NCI-H2081 treated with DMSO at 0.1 percent for 48 hours (cell line): ENCODE data around the gene ROBO4.

ENCODE experiments used
- DNase-seq: peaks from one replicate; lab custom pipeline; 2025; lab: John Stamatoyannopoulos, UW

The ROBO4 gene

DNA sequence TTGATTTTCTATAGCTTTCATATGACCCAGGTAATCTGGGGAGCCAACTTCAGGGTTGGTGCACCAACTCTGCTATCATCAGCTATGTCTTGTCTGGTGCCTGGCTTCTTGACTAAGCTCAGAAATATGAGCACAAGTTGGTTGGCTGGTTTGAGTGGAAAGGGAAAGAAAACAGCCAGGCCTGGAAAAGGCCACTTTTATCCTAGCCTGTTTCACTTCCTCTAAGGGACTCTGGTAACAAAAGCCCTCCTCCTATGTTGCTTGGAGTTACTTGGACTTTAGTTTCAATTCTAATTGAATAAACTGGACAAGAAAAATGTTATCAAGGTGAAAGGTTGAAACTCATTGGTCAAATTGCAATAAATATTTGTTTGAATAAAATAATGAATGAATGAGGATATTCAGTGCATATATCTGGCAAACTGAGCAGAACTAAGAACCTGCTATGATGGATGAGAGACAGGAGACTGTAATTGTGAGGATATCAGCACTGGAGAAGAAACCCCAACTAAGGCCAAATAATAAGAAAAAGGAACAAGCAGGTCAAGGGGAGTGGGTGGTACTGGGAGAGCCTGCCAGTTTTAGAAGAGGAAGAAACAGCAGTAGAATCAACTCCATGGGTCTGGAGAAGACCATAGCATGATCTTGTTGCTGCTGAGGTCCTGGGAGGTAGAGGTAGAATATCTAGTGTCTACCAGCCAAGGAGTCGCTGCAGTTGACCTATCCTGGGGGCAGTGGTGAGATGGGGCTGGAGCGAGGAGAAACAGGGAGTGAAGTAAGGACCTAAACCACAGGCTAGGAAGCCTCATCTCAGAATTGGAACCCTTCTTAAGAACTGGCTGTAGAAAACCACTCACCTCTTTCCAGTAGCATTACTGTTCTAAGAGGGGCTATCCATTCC lies 8.2 kb downstream of the ROBO4 start:
- no peak for DNase-seq

DNA sequence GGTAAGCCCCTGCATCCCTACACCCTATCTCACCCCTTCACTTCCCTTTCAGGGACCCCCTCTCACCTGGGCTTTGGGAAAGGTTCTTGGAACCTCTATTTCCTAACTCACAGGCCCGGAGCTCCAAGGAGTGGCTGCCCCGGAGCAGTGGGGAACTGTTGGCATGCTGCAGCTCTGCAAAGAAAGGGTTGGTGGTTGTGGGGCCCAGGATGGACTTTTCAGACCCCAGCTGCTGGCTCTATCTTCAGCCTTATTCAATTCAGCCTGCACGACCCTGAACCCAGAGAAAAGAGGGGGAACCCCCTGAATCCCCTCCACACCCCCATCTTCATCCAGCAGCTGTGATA lies 10.0 kb downstream of the ROBO4 start:
- DNase-seq: no peak

DNA sequence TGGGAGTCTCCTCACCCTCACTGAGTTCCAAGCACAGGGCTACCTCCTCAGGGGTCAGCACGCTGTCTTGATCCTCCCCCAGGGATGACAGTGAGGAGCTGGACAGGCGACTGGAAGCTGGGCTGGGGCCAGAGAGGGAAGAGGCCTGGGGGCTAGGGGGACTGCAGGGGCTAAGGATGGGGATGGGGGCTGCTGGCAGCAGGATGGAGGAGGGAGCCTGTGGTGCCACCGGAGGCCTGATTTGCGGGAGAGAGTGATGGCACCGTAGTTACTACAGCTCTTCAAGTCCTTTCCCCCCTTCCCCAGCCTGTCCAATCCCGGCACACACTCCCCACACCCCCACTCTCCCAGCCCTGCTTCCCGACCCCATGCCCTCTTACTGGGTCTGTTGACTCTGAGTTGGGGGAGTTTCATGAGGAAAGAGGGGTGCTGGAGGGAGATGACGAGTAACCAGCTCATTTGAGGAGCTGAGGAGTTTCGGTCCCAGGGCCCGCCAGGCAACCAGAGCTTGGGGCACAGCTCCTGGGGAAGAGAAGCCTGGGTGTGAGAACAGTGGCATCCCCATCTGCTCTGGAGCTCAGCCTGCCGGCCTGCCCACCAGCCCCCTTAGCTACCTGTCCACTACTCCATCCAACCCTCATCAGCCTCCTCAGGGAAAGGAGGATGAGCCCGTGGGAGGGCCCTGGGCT lies 10.5 kb downstream of the ROBO4 start:
- no peak for DNase-seq

DNA sequence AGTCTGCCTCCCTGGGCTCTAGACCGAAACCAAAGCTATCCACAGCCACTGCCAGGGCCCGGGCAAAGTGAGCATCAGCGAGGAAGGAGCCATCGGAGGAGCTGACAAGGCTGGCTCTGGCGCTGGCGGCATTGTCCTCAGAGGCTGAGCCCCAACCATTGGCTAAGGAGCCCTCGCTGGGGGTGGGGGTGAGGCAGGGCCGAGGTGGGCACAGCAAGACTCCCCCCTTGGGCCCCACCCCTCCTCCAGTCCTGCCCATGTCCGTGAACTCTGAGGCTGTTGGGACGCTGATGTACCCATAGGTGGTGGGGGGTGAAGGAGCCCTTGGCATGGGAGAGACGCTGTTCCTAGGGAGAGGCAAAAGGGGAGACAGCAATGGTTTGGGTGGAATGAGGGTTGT lies 11.2 kb downstream of the ROBO4 start:
- no peak for DNase-seq

DNA sequence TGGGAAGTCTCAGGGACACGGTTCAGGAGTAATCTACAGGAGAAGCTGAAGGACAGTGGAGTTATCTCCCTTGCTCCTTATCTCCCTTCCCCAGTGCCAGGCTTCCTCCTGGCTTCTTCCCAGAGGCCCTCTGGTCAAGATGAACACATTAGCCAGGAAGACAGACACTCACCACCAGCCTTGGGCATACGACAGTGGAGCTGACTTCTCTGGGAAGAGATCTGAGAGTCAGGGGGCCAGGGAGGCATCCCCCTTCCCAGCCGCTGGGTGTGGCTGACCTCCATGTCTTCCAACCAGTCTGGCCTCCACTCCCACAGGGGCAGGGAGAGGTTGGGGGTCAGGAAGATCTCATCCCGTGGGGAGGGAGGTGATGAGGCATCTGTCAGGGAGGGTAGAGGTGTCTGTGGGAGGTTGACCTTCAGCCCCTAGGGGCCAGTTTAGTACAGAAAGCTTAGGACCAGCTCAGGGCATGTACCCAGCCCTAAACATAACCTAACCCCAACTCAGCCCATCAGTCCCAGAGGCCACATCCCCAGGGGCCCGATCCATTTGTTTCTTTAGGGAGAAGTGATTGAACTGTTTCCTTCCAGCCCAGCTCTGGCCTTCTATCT lies 12.7 kb downstream of the ROBO4 start:
- DNase-seq: no peak

DNA sequence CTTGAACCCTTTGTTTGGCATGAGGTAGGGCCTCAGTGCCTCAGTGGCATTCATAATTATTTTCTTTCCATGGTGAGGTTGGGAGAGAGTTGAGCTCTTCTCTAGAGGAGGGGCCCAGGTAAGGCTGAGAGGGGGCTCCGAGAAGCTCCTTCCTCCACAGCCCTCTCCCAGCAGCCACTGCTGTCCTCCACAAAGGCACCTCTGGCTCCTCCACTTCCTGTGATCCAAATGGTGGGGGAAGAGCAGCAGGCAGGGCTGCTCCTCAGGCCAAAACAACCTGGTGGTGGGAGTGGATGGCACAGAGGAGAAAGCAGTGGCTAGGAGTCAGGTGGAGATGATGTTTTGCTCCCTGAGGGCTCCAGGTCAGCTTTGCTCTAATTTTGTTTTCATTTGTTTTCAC lies 13.3 kb downstream of the ROBO4 start:
- no peak for DNase-seq

DNA sequence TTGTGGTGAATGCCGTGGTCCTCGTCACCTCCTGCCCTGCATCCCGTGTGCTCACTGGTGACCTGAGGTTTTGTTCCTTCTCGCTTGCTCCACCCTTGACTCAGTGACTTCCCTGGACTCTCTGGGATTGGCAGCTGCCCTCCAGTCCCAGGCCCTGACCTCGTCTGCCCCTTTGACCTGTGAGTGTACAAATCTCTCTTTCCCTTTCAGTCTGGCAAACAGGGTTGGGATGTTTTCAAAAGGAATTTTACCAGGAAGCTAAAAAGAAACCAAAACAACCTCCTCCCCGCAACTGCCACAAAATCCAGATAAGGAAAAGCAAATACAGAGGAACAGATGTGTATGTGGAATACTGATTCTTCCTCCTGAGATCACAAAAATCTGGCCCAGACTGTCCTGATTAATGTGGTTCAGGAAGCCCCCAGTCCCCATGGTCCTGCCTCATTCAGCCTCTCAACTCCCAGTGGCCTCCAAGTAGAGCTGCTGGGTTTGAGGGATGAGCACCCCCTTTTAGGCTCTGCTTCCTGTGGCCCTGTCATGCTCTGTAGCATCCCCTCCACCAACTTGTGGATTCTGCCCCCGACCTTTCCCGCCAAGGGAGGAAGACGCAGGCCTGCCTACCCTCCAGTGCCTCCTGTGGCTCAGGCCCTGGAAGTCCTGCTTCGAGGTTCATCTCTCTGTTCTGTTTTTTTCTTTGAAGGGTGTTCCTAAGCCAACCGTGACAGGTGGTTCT lies 15.2 kb downstream of the ROBO4 start:
- DNase-seq: no peak

DNA sequence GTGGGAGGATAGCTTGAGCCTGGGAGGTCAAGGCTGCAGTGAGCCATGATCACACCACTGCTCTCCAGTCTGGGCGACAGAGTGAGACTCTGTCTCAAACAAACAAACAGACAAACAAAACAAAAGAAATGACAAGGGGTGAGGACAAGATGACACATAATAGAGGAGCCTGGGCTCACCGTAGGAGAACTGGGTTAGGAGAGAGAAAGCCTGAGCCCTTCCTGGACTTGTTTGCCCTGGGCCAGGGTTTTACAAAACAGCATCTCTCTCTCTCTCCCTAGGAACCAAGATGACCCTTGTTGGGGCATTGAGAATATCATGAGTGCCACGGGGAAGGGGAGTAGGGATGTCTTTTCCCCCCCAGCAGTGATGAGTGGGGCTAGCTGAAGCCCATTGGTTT lies 16.7 kb downstream of the ROBO4 start:
- no peak for DNase-seq

DNA sequence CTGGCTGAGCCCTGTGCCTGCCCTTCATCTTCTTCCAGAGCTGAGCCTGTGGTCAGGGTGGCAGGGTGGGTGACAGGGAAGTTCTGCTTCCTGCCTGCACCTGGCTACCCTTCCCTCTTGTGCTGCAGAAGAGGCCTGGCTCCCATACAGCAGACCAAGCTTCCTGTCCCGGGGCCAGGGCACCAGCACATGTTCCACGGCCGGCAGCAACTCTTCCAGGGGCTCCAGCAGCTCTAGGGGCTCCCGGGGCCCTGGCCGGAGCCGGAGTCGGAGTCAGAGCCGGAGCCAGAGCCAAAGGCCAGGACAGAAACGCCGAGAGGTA lies 17.4 kb downstream of the ROBO4 start:
- DNase-seq: no peak

DNA sequence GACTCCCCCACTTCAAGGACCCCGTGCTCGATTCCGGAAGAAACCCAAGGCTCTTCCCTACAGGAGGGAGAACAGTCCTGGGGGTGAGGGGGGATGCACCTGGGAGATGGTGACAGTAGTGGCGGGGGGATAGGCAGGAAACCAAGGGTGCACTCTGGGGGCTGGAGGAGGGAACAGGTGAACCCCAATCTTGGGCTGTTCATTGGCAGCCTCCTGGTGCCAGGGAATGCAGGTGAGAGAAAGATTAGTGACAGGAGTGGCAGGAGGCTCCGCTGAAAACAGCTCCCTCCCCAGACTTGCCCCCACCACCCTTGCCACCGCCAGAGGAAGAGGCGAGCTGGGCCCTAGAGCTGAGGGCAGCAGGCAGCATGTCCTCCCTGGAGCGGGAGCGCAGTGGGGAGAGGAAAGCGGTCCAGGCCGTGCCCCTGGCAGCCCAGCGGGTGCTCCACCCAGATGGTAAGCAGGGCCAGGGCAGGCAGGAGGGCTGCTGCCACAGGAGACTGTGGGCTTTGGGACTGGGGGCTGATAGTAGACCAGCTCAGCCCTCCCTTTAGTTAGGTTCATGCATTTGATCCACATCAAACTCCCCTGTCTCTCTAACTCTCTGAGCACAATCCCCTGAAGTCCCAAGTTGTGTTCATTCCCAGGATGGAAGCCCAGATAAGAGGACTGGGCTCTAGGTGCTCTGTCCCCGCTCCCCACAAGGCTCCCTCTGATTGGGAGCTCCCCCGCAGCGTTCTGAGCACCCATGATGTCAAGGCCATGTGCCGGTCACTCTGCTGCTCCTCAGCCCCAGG lies 18.0 kb downstream of the ROBO4 start:
- no peak for DNase-seq

DNA sequence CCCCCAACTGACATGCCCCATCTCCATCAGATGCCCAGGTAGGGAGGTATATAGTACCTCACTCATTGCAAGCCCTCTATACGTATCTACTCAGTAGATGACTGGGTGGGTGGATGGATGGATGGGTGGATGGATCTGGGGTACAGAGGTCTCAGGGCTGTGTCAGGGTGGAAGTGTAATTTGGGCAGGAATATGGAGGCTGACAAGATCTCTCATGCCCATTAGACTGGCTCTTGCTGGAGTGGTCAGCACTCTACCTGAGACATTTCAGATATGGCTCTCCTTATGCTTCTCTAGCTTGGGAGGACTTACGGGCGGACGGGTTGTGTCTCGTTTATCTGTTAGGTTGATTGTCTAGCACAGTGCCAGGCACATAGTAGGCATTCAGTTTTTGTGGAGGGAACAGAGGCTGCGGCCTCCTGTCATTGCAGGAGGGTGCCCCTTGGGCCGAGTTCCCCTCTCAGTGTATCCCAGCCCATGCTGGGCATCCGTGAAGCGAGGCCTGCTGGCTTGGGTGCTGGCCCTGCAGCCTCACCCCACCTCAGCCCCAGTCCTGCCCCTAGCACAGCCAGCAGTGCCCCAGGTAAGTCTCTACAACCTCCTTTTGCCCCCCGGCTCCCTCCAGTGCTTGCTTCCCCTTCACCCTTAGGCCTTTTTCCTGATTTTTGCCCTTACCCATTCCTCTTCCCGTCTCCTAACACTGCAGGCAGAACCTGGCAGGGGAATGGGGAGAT lies 18.7 kb downstream of the ROBO4 start:
- no peak for DNase-seq

DNA sequence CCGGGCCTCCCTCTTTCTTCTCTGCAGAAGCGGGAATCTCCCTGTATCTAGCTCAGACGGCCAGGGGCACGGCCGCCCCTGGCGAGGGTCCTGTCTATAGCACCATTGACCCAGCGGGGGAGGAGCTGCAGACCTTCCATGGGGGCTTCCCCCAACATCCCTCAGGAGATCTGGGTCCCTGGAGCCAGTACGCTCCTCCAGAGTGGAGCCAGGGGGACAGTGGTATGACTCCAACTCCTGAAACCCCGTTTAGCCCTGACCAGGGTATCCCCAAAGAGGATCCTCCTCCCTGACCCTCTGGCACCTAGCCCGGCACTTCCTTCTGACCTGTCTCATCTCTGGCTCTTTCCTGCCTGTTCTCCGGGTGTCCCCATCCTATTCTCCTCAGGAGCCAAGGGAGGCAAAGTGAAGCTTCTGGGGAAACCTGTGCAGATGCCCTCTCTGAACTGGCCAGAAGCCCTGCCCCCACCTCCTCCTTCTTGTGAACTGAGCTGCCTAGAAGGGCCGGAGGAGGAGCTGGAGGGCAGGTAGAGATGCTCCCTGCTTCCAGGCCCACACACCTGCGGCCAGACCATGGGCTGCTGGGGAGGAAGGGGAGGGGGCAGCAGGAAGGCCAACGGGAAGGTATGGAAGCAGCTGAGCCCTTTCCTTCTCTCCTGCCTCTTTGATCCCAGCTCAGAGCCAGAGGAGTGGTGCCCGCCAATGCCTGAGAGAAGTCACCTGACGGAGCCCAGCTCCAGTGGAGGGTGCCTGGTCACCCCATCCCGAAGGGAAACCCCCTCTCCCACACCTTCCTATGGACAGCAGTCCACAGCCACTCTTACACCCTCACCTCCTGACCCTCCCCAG lies 19.5 kb downstream of the ROBO4 start:
- DNase-seq: no peak

DNA sequence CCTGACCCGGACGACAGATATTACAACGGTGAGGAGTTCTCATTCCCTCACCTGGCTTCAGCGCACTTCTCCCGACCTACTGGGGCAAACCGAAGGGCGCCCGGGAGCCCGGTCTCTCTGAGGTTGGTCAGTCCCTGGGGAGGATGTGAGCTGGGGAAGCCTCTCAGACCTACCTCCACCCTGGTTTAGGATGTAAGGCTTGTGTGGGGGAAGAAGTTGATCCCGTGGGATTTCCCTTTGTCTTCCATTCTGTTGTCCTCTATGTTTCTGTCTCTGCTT lies 20.1 kb downstream of the ROBO4 start:
- no peak for DNase-seq

DNA sequence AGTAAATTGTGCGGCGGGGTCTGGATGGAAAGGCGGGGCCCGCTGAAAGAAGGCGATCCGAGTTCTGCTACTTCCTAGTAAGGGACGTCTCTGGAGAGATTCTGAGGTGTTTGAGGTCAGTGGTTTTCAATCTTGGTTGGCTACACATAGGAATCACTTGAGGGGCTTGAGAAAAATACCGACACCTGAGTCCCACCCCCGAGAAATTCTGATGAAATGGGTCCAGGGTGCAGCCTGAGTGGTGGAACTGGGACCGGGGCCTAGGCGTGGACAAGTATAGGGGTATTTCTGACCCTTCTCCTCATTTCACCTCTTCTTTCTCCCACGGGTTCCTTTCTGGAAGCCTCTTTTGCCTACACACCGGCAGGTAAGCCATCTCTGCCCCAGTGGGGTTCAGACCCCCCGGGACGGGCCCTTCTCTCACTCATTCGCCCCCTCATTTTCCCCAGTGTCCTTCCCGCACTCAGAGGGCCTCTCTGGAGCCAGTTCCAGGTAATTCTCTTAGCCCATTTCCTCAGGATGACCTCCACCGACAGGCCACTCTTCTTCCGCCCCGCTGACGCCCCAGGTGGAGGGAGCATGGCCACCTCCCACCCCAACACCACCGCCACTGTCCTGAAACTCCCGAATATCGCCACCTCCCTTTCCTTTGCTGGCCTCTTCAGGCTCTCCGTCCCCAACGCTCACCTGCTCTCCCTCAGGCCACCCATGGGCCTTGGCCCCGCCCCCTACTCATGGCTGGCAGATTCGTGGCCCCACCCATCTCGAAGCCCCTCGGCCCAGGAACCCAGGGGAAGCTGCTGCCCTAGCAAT lies 20.6 kb downstream of the ROBO4 start:
- no peak for DNase-seq

DNA sequence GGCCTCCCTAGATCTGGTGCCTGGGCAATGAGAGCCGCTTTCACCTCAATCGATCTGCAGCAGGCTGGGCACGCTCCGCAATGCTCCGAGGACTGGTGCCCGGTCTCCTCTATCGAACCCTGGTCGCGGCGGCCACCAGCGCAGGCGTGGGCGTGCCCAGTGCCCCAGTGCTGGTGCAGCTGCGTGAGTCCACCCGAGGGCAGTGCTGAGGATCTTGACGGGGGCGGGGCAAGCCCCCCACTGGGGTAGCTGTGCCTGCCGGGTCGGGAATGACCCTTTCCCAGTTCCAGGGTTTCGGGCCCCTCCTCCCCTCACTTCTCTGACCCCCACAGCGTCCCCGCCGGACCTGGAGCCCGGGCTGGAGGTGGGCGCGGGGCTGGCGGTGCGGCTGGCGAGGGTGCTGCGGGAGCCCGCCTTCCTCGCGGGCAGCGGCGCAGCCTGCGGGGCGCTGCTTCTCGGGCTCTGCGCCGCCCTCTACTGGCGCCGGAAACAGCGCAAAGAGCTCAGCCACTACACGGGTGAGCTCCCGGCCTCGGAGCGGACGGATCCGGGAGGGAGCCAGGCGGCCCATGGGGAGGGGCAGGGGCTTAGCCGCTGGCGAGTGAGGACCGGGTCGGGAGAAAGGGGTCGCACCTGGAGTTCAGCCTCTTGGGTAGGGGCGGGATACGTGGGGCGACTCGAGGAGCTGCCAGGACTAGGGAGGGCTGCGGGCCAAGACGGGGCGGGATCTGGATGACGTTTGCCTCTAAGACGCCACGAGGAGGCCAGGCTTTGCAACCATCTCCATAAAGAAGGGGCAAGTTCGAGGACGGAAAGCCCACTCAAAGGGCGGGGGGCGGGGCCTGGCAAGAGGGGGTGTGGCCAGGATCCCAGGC lies 21.5 kb downstream of the ROBO4 start:
- DNase-seq: no peak

DNA sequence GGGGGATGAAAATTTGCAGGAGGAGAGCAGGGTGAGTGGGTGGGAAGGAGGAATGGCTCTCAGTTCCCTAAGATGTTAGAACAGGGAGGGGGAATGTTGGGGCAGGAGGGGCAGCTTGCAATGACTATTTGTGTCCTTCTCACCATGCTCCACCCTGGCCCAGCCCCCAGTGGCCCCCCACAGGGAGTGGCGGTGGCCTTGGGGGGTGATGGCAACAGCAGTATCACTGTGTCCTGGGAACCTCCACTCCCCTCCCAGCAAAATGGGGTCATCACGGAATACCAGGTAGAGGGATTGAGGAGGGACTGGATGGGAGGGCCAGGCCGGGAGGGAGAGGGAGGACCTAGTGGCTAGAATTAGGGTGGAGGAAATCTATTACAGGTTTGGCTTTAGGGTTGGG lies 22.3 kb downstream of the ROBO4 start:
- no peak for DNase-seq

DNA sequence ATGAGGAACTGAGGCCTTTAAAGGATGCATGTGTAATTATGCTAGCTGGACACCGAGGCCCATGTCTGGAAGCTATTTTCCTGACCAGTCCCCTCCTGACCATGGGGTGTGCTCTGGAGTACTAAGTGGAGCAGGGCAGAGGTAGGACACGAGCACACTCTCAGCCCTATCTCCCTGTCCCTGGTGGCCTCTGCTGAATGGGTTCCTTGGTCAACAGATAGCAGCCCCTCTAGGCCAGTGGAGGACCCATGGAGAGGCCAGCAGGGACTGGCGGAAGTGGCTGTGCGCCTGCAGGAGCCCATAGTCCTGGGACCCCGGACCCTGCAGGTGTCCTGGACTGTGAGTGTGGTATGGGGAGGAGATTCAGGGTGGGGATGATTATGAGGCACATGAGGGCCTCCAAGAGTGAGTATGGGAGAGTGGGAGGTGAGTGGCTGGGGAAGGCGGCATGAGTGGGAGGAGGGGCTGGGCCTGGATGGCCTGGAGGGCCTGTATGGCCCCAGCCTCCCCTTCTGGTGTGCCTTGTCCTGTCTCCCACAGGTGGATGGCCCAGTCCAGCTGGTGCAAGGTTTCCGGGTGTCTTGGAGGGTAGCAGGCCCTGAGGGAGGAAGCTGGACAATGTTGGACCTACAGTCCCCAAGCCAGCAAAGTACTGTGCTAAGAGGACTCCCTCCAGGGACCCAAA lies 23.0 kb downstream of the ROBO4 start:
- DNase-seq: no peak

DNA sequence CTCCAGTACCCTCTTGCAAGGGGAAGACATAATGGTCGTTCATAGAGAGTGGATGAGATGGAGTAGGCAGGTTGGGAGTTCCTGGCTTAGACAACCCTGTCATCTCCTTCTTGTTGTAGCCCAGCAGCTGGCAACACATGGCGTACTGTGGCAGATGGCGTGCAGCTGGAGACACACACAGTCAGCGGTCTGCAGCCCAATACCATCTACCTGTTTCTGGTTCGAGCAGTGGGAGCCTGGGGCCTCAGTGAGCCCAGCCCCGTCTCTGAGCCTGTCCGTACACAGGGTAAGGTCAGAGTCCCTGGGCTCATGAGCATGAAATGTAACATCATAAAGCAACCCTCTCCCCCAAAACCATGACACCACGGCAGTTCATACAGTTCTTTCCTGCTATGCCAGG lies 23.7 kb downstream of the ROBO4 start:
- DNase-seq: no peak
